H1 (cell line): Measurements from ENCODE around the gene DTX4. TPM values are rescaled to one million over a fixed set of nuclear protein-coding genes. Genes with fewer than 3 reads are reported as not detected.

ENCODE experiments used
- ASH2L ChIP-seq: fragments of 200-600, 300-600 bp; sonication (generic); IDR thresholded peaks from one replicate; pipeline ENCODE4 v1.7.1; 2017; ENCODE audit warnings: low read length
- CTCF ChIP-seq, 3 experiments: IDR thresholded peaks; 1 replicate in 2 of 3; 2 replicates in 1 of 3; pipeline versions ENCODE4 v1.5.1 to v1.6.1; 2011; ENCODE audit warnings: low read length in 3 of 3, mild to moderate bottlenecking in 3 of 3, inconsistent platforms in 2 of 3, low read depth in 1 of 3, moderate library complexity in 1 of 3; ENCODE audit not compliant: insufficient read depth in 1 of 3; ENCODE audit errors: control extremely low read depth in 1 of 3
- GABPA ChIP-seq: IDR thresholded peaks from 2 replicates; pipeline ENCODE4 v1.6.1; 2011; ENCODE audit warnings: mild to moderate bottlenecking, low read length, moderate library complexity, borderline replicate concordance; ENCODE audit not compliant: insufficient read depth
- JUN ChIP-seq: IDR thresholded peaks from 2 replicates; pipeline ENCODE4 v1.6.1; 2011; ENCODE audit warnings: low read depth, mild to moderate bottlenecking, improper control_type of control experiment, low read length
- SRF ChIP-seq: IDR thresholded peaks from 2 replicates; pipeline ENCODE4 v1.6.1; 2011; ENCODE audit warnings: mild to moderate bottlenecking, low read depth, low read length, moderate library complexity
- SUZ12 ChIP-seq: fragments of 200-600 bp; sonication (generic); IDR thresholded peaks from 2 replicates; pipeline ENCODE4 v1.6.1; 2012; ENCODE audit warnings: mild to moderate bottlenecking, inconsistent platforms, low read length, moderate library complexity, mixed read lengths
- ZNF274 ChIP-seq: IDR thresholded peaks from 2 replicates; pipeline ENCODE4 v1.7.0; 2012; ENCODE audit warnings: low read length, borderline replicate concordance; ENCODE audit errors: extremely low read depth
- polyA plus RNA-seq, 7 experiments: library from polyadenylated mRNA; depleted of rRNA in 3 of 7; stranded (reverse) in 5 of 7; unstranded in 2 of 7; fragments of >200 nt in 5 of 7; fragments of 200-250 nt in 2 of 7; gene quantifications; 1 replicate in 5 of 7; 2 replicates in 1 of 7; 4 replicates in 1 of 7; pipeline versions ENCODE4 v1.2.1 to v1.2.3, GENCODE V29; 2011 to 2013; ENCODE audit warnings: missing spikeins in 2 of 7, mixed read lengths in 2 of 7
- total RNA-seq: library from RNA; stranded (reverse); fragmentation: NEBNext Ultra II Directional; extraction: Animal tissue kit (Norgen Biotek cat#: 25700); gene quantifications from 2 replicates; pipeline ENCODE4 v1.2.1, GENCODE V29; 2021

Gene DTX4
- total and polyA plus RNA-seq, 2 of the 8 experiments (the other 6 are each of a cell fraction or from before 2014, with no cell fraction given): 5.1 to 18.8 TPM

GRCh38 chr11:59182457-59183151, 10.7 kb downstream of the DTX4 start (continued):
- TF ChIP-seq CTCF (IDR thresholded peaks at IDR 0.05; ENCODE audit: control extremely low read depth in 1 of 3, insufficient read depth in 1 of 3, low read depth in 1 of 3, low read length in 3 of 3): peak; percentile 86 to 97 (median 97)
- no peak for TF ChIP-seq ZNF274
- no peak for TF ChIP-seq ASH2L
- no peak for TF ChIP-seq SRF
- TF ChIP-seq GABPA: no peak
- no peak for TF ChIP-seq SUZ12
- no peak for TF ChIP-seq JUN
